Measurements from ENCODE around the gene CTF1. TPM values are rescaled to one million over a fixed set of nuclear protein-coding genes. Genes with fewer than 3 reads are reported as not detected.

CTF1 gene
- total and polyA plus RNA-seq, 5 donors: 7.4 to 13.1 (median 9.6) TPM

GRCh38 chr16:30870904-30871303 lies 25.5 kb upstream of the CTF1 start:
- no peaks in the 10 kb centered on the region for H3K9me3 ChIP-seq (ENCODE audit: control insufficient read depth, low read length)
- H3K27ac ChIP-seq (ENCODE audit: low read length): no peak overlapping the region
- no peaks in the 10 kb centered on the region for H3K4me1 ChIP-seq (ENCODE audit: control insufficient read depth, insufficient read depth, low read length)
- ATAC-seq (no peak), DNase-seq (no peak)
- 89% methylated on average over 6 of the region's 6 CpGs for WGBS
- no peak overlapping the region for H3K4me3 ChIP-seq (ENCODE audit: low read length)
- intact Hi-C loops (cut with DNase I): loop anchor here in 1 of 4 donors (10.0 kb wide), 1 partner anchor 56 kb away; no protein-coding TSS in a partner anchor
- no peaks in the 10 kb centered on the region for H3K27me3 ChIP-seq (ENCODE audit: control insufficient read depth, insufficient read depth)

- 24% methylated on average over 23 of the region's 23 CpGs for WGBS
- ATAC-seq (no peak), DNase-seq (no peak)
- intact Hi-C loops (cut with DNase I): loop anchor here in 1 of 4 donors (10.0 kb wide), 1 partner anchor 60 kb away; no protein-coding TSS in a partner anchor
- H3K9me3 ChIP-seq (ENCODE audit: control insufficient read depth, low read length): no peaks in the 10 kb centered on the region
- no peaks in the 10 kb centered on the region for H3K27me3 ChIP-seq (ENCODE audit: control insufficient read depth, insufficient read depth)
- H3K4me3 ChIP-seq (ENCODE audit: low read length): peak overlapping the region; percentile 86
- H3K4me1 ChIP-seq (ENCODE audit: control insufficient read depth, insufficient read depth, low read length): peaks cover 6% of the 10 kb centered on the region
- peak overlapping the region; percentile 94 for H3K27ac ChIP-seq (ENCODE audit: low read length)
Measured at GRCh38 chr16:30874244-30874820, 22.1 kb upstream of the CTF1 start.

- Histone ChIP-seq H3K27ac (ENCODE audit: low read length) (peak overlapping the region; percentile 94), H3K4me1 (ENCODE audit: control insufficient read depth, insufficient read depth, low read length) (peaks cover 6% of the 10 kb centered on the region), H3K9me3 (ENCODE audit: control insufficient read depth, low read length) (no peaks in the 10 kb centered on the region), H3K27me3 (ENCODE audit: control insufficient read depth, insufficient read depth) (no peaks in the 10 kb centered on the region), H3K4me3 (ENCODE audit: low read length) (peak overlapping the region; percentile 86)
- WGBS: under 1% methylated on average over 85 of the region's 85 CpGs
- ATAC-seq (peak; percentile 99), DNase-seq (peak; percentile 94 to 97 (median 97))
- intact Hi-C loops (cut with DNase I): loop anchor here in 1 of 4 donors (10.0 kb wide), 1 partner anchor 60 kb away; no protein-coding TSS in a partner anchor
Measured at GRCh38 chr16:30874821-30875717, 21.3 kb upstream of the CTF1 start.

DNA sequence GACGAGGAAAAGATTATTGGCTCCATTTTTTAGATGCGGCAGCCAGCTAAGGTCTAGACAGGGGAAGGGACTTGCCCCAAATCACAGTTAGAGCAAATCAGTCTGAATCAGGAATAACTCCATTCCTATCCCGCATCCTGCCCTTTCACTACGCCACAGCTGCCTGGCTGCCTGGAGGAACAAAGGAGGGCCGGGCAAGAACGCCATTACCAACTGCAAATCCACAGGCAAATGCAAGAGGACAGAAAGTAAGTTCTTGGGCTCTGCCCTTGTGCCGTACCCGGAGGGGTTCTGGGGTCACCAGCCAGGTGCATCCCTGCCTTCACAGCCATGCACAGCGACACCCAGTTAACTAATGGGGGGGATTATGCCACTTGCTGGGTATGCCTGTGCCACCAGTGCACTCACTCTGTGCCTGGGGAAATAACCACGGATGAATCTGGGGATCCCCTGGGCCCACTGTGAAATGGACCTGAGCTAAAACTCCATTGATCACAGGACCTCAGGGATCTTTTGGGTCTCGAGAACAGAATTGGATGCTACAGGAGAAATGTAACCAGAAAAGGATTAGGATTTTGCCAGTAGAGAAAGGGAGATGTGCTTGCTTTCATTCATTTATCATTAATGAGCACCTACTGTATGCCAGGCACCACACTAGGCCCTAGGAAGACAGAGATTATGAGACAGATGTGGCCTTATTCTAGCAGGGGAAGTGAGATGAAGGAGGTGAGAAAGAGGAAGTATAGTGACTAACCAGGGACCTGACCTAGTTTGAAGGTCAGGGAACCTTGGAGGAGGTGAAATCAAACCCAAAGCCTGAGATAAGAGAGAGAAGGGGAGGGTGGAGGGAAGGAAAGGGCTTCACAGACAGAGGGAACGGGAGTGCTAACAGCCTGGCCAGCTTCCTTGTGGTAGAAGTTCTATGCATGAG lies 20.3 kb upstream of the CTF1 start:
- Histone ChIP-seq H3K27ac (ENCODE audit: low read length) (peak overlapping the region; percentile 94), H3K4me1 (ENCODE audit: control insufficient read depth, insufficient read depth, low read length) (peaks cover 6% of the 10 kb centered on the region), H3K4me3 (ENCODE audit: low read length) (peak overlapping the region; percentile 86), H3K27me3 (ENCODE audit: control insufficient read depth, insufficient read depth) (no peaks in the 10 kb centered on the region), H3K9me3 (ENCODE audit: control insufficient read depth, low read length) (no peaks in the 10 kb centered on the region)
- no peak for DNase-seq
- intact Hi-C loops (cut with DNase I): loop anchor here in 1 of 4 donors (10.0 kb wide), 1 partner anchor 61 kb away; no protein-coding TSS in a partner anchor
- WGBS: 11% methylated on average over 12 of the region's 12 CpGs
- ATAC-seq: no peak

DNA sequence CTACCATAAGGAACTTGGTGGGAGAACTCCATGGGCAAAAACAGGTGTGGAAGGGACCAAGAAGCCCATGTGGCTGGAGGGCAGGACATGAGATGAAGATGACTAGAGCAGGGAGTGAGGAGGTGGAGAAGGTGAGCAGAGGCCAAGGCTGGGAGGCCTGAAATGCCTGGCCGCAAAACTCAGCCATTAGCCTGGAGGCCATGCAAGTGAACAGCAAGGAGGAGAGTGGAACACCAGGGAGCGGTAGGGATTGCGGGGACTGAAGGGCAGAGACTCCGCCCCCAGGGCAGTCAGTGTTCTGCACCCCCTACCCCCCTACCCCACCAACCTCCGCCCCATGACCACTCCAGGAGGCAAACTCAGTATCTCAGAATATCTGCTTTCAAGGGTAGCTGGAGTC lies 19.5 kb upstream of the CTF1 start:
- Histone ChIP-seq H3K27me3 (ENCODE audit: control insufficient read depth, insufficient read depth) (no peaks in the 10 kb centered on the region), H3K4me3 (ENCODE audit: low read length) (peak overlapping the region; percentile 86), H3K27ac (ENCODE audit: low read length) (peak overlapping the region; percentile 63), H3K4me1 (ENCODE audit: control insufficient read depth, insufficient read depth, low read length) (peaks cover 6% of the 10 kb centered on the region), H3K9me3 (ENCODE audit: control insufficient read depth, low read length) (no peaks in the 10 kb centered on the region)
- 78% methylated on average over 5 of the region's 5 CpGs for WGBS
- DNase-seq (no peak), ATAC-seq (no peak)
- intact Hi-C loops (cut with DNase I): loop anchor here in 1 of 4 donors (10.0 kb wide), 1 partner anchor 62 kb away; no protein-coding TSS in a partner anchor

- no peaks in the 10 kb centered on the region for H3K27me3 ChIP-seq (ENCODE audit: control insufficient read depth, insufficient read depth)
- H3K4me1 ChIP-seq (ENCODE audit: control insufficient read depth, insufficient read depth, low read length): no peaks in the 10 kb centered on the region
- no peak overlapping the region for H3K4me3 ChIP-seq (ENCODE audit: low read length)
- ATAC-seq (no peak), DNase-seq (peak in 1 of 3 donors; percentile 21)
- no peak overlapping the region for H3K27ac ChIP-seq (ENCODE audit: low read length)
- intact Hi-C loops (cut with DNase I): no loop called here
- H3K9me3 ChIP-seq (ENCODE audit: control insufficient read depth, low read length): no peaks in the 10 kb centered on the region
- WGBS: 68% methylated on average over 4 of the region's 4 CpGs
Measured at GRCh38 chr16:30882429-30883310, 13.7 kb upstream of the CTF1 start.

DNA sequence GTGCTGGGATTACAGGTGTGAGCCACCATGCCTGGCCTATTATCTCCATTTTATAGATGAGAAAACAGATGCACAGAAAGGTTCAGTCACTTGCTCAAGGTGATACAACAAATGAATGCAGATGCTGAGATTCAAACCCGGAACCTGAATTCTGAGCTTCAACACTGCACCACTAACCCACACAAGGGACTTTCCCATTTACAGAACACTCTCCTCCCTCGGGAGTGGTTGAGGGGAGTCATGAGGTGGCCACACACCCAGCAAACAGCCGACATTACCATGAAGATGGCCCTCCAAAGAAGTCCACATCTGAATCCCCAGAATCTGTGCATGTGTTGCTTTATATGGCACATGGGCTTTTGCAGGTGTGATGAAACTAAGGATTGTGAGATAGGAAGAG lies 11.7 kb upstream of the CTF1 start:
- Histone ChIP-seq H3K4me1 (ENCODE audit: control insufficient read depth, insufficient read depth, low read length) (no peaks in the 10 kb centered on the region), H3K27ac (ENCODE audit: low read length) (no peak overlapping the region), H3K27me3 (ENCODE audit: control insufficient read depth, insufficient read depth) (no peaks in the 10 kb centered on the region), H3K4me3 (ENCODE audit: low read length) (no peak overlapping the region), H3K9me3 (ENCODE audit: control insufficient read depth, low read length) (no peaks in the 10 kb centered on the region)
- intact Hi-C loops (cut with DNase I): no loop called here
- no peak for DNase-seq
- 90% methylated on average over 3 of the region's 3 CpGs for WGBS
- ATAC-seq: no peak

- WGBS: 93% methylated on average over 9 of the region's 9 CpGs
- Histone ChIP-seq H3K4me1 (ENCODE audit: control insufficient read depth, insufficient read depth, low read length) (no peaks in the 10 kb centered on the region), H3K4me3 (ENCODE audit: low read length) (no peak overlapping the region), H3K27me3 (ENCODE audit: control insufficient read depth, insufficient read depth) (no peaks in the 10 kb centered on the region), H3K9me3 (ENCODE audit: control insufficient read depth, low read length) (no peaks in the 10 kb centered on the region), H3K27ac (ENCODE audit: low read length) (no peak overlapping the region)
- ATAC-seq (no peak), DNase-seq (no peak)
- intact Hi-C loops (cut with DNase I): no loop called here
Measured at GRCh38 chr16:30885196-30885595, 11.2 kb upstream of the CTF1 start.

DNA sequence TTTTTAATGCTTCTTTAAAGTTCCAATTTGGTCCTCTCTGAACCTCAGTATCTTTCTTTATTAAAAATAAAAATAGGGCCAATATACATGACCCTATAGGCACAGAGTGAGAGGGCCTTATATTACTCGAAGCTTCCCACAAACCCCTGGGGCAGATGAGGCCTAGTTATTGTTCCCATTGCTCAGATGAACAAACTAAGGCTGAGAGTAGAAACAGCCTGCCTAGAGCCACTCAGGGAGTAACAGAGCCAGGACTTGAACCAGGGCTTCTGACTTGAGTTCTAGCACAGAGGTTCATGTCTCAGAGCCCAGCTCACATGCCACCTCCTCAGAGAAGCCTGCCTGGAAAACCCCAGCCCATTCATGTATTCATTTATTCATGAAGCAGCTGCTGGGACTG lies 10.3 kb upstream of the CTF1 start:
- ATAC-seq (no peak), DNase-seq (peak in 1 of 3 donors; percentile 7)
- intact Hi-C loops (cut with DNase I): no loop called here
- Histone ChIP-seq H3K27me3 (ENCODE audit: control insufficient read depth, insufficient read depth) (no peaks in the 10 kb centered on the region), H3K27ac (ENCODE audit: low read length) (no peak overlapping the region), H3K9me3 (ENCODE audit: control insufficient read depth, low read length) (no peaks in the 10 kb centered on the region), H3K4me3 (ENCODE audit: low read length) (no peak overlapping the region), H3K4me1 (ENCODE audit: control insufficient read depth, insufficient read depth, low read length) (no peaks in the 10 kb centered on the region)
- 96% methylated on average over 1 of the region's 1 CpG for WGBS

DNA sequence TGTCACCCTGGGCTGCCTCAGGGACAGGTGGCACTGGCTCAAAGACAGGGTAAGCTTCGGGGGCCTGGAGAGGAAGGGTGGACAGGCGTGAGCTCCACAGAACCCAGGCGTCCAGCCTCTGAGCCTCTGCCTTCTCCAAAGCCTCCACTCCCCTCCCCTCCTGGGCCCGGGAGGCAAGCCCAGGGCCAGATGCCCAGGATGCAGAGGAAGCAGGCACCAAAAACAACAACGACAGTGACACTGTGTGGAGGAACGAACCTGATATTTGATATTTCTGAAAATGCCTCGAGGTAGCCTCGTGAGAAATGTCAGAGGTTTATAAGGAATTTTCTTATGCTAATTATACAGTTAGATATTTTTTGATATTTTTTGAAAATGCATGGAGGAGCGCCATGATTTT lies 8.5 kb upstream of the CTF1 start:
- H3K27ac ChIP-seq (ENCODE audit: low read length): no peak overlapping the region
- H3K4me3 ChIP-seq (ENCODE audit: low read length): no peak overlapping the region
- WGBS: 76% methylated on average over 9 of the region's 9 CpGs
- no peaks in the 10 kb centered on the region for H3K27me3 ChIP-seq (ENCODE audit: control insufficient read depth, insufficient read depth)
- no peaks in the 10 kb centered on the region for H3K4me1 ChIP-seq (ENCODE audit: control insufficient read depth, insufficient read depth, low read length)
- ATAC-seq (no peak), DNase-seq (peak in 1 of 3 donors; percentile 19)
- intact Hi-C loops (cut with DNase I): no loop called here
- H3K9me3 ChIP-seq (ENCODE audit: control insufficient read depth, low read length): no peaks in the 10 kb centered on the region

Data from right cardiac atrium (tissue), 5 donors.